Lower leg skin (tissue), 4 donors: ENCODE measurements around the gene ZCCHC7. TPM values are rescaled to one million over a fixed set of nuclear protein-coding genes. Genes with fewer than 3 reads are reported as not detected.

Experiments
- DNase-seq, 2 donors: peaks; one replicate each; pipeline ENCODE4 v3.0.0-alpha.2; 2019; ENCODE audit warnings: low spot score in 2 of 2
- H3K4me3 ChIP-seq: fragments of 200-600 bp; sonication (generic); 2 replicates; pipeline ENCODE4 v1.5.1; 2017; ENCODE audit warnings: mild to moderate bottlenecking, low read depth; ENCODE audit not compliant: poor library complexity, severe bottlenecking
- POLR2A ChIP-seq, 2 donors: fragments of 450-650 bp; IDR thresholded peaks; one replicate each; pipeline ENCODE4 v1.6.1; 2016 to 2017; ENCODE audit warnings: antibody characterized with exemption in 2 of 2, mild to moderate bottlenecking in 1 of 2, moderate library complexity in 1 of 2
- WGBS, 2 donors: methylation state at CpG; one replicate each; pipeline ENCODE4 v1.1.5; 2018; 5-methylcytosine and 5-hydroxymethylcytosine counted together
- intact Hi-C: fragments of 100-400 bp; cut with DNase I; formaldehyde crosslinking; loops from one replicate; pipeline ENCODE4 v1.15.0; 2023; ENCODE audit warnings: low total_unique reads
- total RNA-seq, 4 donors: library from RNA; depleted of rRNA; stranded (reverse); fragments of >200 nt; gene quantifications; one replicate each; pipeline ENCODE4 v1.1.0, GENCODE V29; 2016
- TF ChIP-seq, protein P1 (sequence below), 3 donors: fragments of 450-650 bp; IDR thresholded peaks; one replicate each; pipeline ENCODE4 v1.5.1; 2016; ENCODE audit warnings: antibody characterized with exemption in 3 of 3, mild to moderate bottlenecking in 3 of 3, moderate library complexity in 2 of 3

The ZCCHC7 gene
- total RNA-seq, 4 donors from 2014 or later = 12.2 to 17.6 (median 15.7) TPM

DNA sequence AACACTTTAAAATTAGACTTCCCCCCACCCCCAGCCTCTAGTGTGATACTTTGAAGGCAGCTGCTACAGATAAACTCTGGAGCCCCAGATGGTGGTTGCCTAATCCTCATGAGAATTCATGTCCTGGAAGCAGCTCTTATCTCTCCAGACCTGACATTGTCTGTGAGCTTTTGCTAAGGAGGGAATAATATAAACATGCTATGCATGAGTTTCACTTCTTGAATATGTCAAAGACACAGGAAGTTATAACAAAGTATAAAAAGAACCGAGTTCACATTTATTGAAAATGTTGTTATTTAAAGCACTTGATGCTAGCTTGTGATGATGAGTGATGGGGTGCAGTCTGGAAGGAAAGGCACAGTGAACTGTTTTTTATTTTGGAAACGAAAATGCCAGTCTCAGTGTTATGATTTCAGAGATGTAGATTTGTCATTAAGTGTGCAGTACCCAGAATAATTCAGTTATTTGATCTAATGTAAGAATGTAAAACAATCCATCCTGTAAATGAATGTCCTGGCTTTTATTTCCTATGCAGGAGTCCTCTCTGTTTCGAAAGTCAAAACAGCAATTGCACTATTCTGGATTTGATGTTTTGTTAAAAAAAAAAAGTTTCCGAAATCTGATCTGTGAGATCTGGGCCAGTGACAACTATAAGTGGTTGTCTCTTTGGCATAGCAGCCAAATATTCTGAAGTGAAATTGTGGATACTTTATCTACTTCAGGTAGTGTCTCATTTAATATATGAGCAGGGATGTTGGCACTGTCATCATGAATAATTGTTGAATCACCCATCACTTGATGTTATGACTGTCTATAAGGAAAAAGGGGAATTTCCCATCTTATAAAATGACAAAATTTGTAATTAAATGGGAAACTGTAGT, 77.0 kb downstream of the ZCCHC7 start:
- WGBS, 2 donors = 62 to 66% methylated on average over 4 of the region's 4 CpGs
- TF ChIP-seq, protein P1, sequence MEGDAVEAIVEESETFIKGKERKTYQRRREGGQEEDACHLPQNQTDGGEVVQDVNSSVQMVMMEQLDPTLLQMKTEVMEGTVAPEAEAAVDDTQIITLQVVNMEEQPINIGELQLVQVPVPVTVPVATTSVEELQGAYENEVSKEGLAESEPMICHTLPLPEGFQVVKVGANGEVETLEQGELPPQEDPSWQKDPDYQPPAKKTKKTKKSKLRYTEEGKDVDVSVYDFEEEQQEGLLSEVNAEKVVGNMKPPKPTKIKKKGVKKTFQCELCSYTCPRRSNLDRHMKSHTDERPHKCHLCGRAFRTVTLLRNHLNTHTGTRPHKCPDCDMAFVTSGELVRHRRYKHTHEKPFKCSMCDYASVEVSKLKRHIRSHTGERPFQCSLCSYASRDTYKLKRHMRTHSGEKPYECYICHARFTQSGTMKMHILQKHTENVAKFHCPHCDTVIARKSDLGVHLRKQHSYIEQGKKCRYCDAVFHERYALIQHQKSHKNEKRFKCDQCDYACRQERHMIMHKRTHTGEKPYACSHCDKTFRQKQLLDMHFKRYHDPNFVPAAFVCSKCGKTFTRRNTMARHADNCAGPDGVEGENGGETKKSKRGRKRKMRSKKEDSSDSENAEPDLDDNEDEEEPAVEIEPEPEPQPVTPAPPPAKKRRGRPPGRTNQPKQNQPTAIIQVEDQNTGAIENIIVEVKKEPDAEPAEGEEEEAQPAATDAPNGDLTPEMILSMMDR (IDR thresholded peaks at IDR 0.05) = no peak
- no peak for TF ChIP-seq POLR2A (IDR thresholded peaks at IDR 0.05)
- intact Hi-C loops = no loop called here
- H3K4me3 ChIP-seq = no peak overlapping the region
- DNase-seq = no peak

DNA sequence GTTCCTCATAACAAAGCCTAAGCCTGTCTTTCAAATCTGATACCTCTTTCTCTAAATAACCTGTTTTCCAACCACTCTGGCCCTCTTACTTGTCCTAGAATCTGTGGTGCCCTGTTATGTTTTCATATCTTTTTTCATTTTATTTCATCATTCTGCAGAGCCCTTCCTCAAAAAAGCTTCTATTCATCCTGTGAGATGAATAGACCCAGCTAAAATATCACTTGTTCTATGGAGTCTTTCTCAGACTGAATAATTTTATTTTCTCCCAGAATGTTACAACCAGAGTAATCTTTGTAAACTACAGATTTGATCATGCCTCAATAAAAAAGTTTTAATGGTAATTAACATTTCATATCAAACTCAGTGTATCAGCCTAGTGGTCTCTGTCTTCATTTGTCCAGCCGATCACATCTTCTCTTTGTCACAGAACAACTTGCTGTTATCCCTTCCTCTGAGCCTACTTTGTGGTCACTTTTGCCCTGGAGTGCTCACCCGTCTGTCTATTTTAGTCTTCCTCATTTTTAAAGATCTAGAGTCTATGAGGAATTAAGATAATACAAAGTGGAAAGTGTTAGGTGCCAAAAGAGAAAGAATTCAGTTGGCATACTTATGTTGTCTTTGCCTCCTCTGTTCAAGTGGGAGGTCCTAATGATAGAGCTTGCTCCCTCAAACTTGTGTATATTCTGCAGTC, 77.8 kb downstream of the ZCCHC7 start:
- H3K4me3 ChIP-seq = no peak overlapping the region
- WGBS, 2 donors = 68 to 81% methylated on average over 2 of the region's 2 CpGs
- no peak for DNase-seq
- TF ChIP-seq POLR2A (IDR thresholded peaks at IDR 0.05) = no peak
- TF ChIP-seq, protein P1 (IDR thresholded peaks at IDR 0.05) = no peak
- intact Hi-C loops = no loop called here

DNA sequence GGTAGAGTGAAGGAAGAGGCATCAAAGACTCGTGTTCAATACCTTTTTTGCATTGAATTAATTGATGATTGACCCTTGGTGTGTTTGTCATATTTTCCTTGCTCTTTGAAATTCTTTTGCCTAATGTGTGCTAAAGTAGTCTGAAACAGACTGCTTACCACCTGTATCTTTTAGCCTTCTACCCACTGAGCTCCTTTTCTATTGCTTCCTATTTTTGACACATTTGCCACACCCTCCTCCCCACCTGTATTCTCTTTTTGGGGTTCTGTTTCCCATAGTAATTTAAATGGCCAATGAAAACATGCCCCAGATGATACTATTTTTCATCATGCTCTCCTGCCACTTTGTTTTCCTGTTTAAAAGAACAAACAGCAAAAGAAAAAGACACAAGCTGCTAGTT, 78.5 kb downstream of the ZCCHC7 start:
- TF ChIP-seq POLR2A (IDR thresholded peaks at IDR 0.05) = no peak
- TF ChIP-seq, protein P1 (IDR thresholded peaks at IDR 0.05) = no peak
- intact Hi-C loops = no loop called here
- DNase-seq = no peak
- 83 to 84% methylated on average over 1 of the region's 1 CpG for WGBS, 2 donors
- no peak overlapping the region for H3K4me3 ChIP-seq

DNA sequence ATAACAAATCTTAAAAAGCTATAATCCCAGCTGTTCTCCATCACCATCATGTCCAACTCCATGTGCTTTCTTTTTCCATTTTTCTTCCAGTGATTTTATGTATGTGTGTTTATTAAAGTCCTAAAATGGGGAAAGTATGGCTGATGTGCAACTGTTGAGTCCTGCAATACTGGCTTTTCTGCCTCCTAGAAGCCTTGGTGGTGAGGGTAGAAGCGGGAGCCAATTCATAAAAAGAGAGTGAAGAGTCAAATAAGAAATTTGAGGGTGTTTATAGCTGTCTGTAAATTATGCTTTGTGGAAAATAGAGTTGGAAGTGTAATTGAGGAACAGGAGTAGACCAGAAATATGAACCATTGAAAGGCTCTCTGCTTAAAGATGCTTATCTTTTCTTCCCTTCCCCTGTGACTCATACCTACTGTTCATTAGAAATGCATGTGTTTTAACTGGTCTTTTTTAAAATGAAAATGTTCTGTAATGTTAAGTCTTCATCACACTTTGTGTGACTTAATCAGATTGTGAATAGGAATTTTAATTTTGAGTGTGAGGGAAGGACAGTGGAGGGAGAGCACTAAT, 80.1 kb downstream of the ZCCHC7 start:
- no peak for TF ChIP-seq POLR2A (IDR thresholded peaks at IDR 0.05)
- TF ChIP-seq, protein P1 (IDR thresholded peaks at IDR 0.05) = no peak
- WGBS, 2 donors = 79 to 83% methylated on average over 1 of the region's 1 CpG
- H3K4me3 ChIP-seq = no peak overlapping the region
- no peak for DNase-seq
- intact Hi-C loops = no loop called here

DNA sequence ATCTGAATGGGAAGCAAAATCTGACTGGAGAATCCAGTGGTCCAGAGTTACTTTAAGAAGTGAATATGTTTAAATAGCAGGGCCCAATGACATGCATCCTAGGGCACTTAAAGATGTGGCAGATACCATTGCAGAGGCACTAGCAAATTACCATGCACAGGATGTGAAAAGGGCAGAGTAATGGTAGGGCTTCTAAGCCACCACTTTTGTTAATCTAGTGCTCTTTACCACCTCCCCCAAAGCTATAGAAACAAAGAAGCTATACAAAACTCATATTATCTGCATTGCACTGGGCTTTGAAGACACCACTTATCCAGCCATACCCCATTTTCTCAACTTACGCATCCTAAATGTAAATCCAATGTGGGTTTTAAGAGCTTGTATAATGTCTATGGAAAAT, 81.2 kb downstream of the ZCCHC7 start:
- TF ChIP-seq, protein P1 (IDR thresholded peaks at IDR 0.05) = no peak
- TF ChIP-seq POLR2A (IDR thresholded peaks at IDR 0.05) = no peak
- 100% methylated on average over 1 of the region's 1 CpG for WGBS, 2 donors
- intact Hi-C loops = no loop called here
- DNase-seq = no peak
- no peak overlapping the region for H3K4me3 ChIP-seq
